ENCODE data around the gene COL10A1.

- TF ChIP-seq REST (IDR thresholded peaks at IDR 0.05; ENCODE audit: insufficient read depth in 1 of 2, low read depth in 2 of 2, low read length in 2 of 2) (no peak), TAF1 (IDR thresholded peaks at IDR 0.05; ENCODE audit: borderline replicate concordance, insufficient read depth, low read length) (no peak)
Observed at GRCh38 chr6:116113386-116113785, 12.5 kb downstream of the COL10A1 start.

Measured in PFSK-1 (cell line).